Hepatocyte (in vitro differentiated cells): ENCODE results near the gene MACF1. TPM values are rescaled to one million over a fixed set of nuclear protein-coding genes. Genes with fewer than 3 reads are reported as not detected.
A peak's percentile ranks its signal among the peaks of the same experiment; 100 is the strongest.

Experiments
- DNase-seq: peaks from one replicate; pipeline ENCODE4 v3.0.0-alpha.2; 2016; ENCODE audit warnings: low spot score
- H2AFZ ChIP-seq: fragments of 200-600 bp; sonication (generic); 2 replicates; pipeline ENCODE4 v1.6.0; 2016; ENCODE audit warnings: antibody characterized with exemption, mild to moderate bottlenecking
- H3K27ac ChIP-seq: fragments of 200-600 bp; sonication (generic); 2 replicates; pipeline ENCODE4 v1.5.1; 2016; ENCODE audit warnings: mild to moderate bottlenecking
- H3K27me3 ChIP-seq: fragments of 200-600 bp; sonication (generic); 2 replicates; pipeline ENCODE4 v1.6.1; 2016
- H3K36me3 ChIP-seq: fragments of 200-600 bp; sonication (generic); replicated peaks from 2 replicates; pipeline ENCODE4 v1.5.1; 2016; ENCODE audit warnings: low read depth; ENCODE audit not compliant: insufficient read depth
- H3K4me1 ChIP-seq: fragments of 200-600 bp; sonication (generic); 2 replicates; pipeline ENCODE4 v1.5.1; 2016; ENCODE audit warnings: mild to moderate bottlenecking, moderate library complexity; ENCODE audit not compliant: insufficient read depth
- H3K4me2 ChIP-seq: fragments of 200-600 bp; sonication (generic); 2 replicates; pipeline ENCODE4 v1.6.0; 2016
- H3K4me3 ChIP-seq: fragments of 200-600 bp; sonication (generic); 2 replicates; pipeline ENCODE4 v1.5.1; 2016; ENCODE audit warnings: mild to moderate bottlenecking
- H3K79me2 ChIP-seq: fragments of 200-600 bp; sonication (generic); 2 replicates; pipeline ENCODE4 v1.6.0; 2017; ENCODE audit warnings: mild to moderate bottlenecking
- H3K9me2 ChIP-seq: fragments of 200-600 bp; sonication (generic); replicated peaks from 2 replicates; pipeline ENCODE4 v1.6.0; 2017; ENCODE audit warnings: mild to moderate bottlenecking; ENCODE audit not compliant: insufficient read depth
- H3K9me3 ChIP-seq: fragments of 200-600 bp; sonication (generic); 2 replicates; pipeline ENCODE4 v1.5.1; 2016; ENCODE audit warnings: low read depth, mild to moderate bottlenecking
- H4K20me1 ChIP-seq: fragments of 200-600 bp; sonication (generic); 2 replicates; pipeline ENCODE4 v1.6.0; 2016; ENCODE audit warnings: mild to moderate bottlenecking; ENCODE audit not compliant: insufficient read depth, poor library complexity, severe bottlenecking
- CTCF ChIP-seq: fragments of 200-600 bp; sonication (generic); IDR thresholded peaks from 2 replicates; pipeline ENCODE4 v1.5.1; 2016; ENCODE audit warnings: antibody characterized with exemption, mild to moderate bottlenecking; ENCODE audit not compliant: poor library complexity
- EZH2 ChIP-seq: fragments of 200-600 bp; sonication (generic); IDR thresholded peaks from 2 replicates; pipeline ENCODE4 v1.6.1; 2016; ENCODE audit warnings: antibody characterized with exemption, mild to moderate bottlenecking, borderline replicate concordance
- EZH2phosphoT487 ChIP-seq: fragments of 200-600 bp; sonication (generic); IDR thresholded peaks from one replicate; pipeline ENCODE4 v1.6.1; 2018; ENCODE audit warnings: antibody characterized with exemption, mild to moderate bottlenecking, low read depth, moderate library complexity; ENCODE audit not compliant: unreplicated experiment, severe bottlenecking
- WGBS: methylation state at CpG from one replicate; pipeline ENCODE4 v1.1.6; 2016; ENCODE audit warnings: low lambda C conversion rate; ENCODE audit errors: missing lambda C conversion rate; 5-methylcytosine and 5-hydroxymethylcytosine counted together
- polyA plus RNA-seq: library from polyadenylated mRNA; unstranded; fragments of >200 nt; fragmentation: Nextera tagmentation; extraction: Ambion mirVana; gene quantifications from 2 replicates; pipeline ENCODE4 v1.2.1, GENCODE V29; 2016
- total RNA-seq: library from RNA; depleted of rRNA; stranded (reverse); fragments of >200 nt; gene quantifications from 2 replicates; pipeline ENCODE4 v1.2.3, GENCODE V29; 2014

MACF1 gene
- total and polyA plus RNA-seq, 2 experiments from 2014 or later: 47.1 to 136 TPM

- TF ChIP-seq EZH2 (no peak), CTCF (peak; percentile 18), EZH2phosphoT487 (no peak)
- H3K9me2 ChIP-seq: no peaks in the 10 kb centered on the region
- H3K9me3 ChIP-seq: no peaks in the 10 kb centered on the region
- H3K36me3 ChIP-seq: no peaks in the 10 kb centered on the region
- H3K27ac ChIP-seq: peak overlapping the region; percentile 29
- peaks cover 90% of the 10 kb centered on the region for H3K79me2 ChIP-seq
- no peak for DNase-seq
- no peak overlapping the region for H3K4me2 ChIP-seq
- peaks cover 7% of the 10 kb centered on the region for H4K20me1 ChIP-seq
- H3K4me1 ChIP-seq: peaks cover 39% of the 10 kb centered on the region
- no peak overlapping the region for H3K4me3 ChIP-seq
- WGBS: 86% methylated on average over 9 of the region's 9 CpGs
- no peak overlapping the region for H2AFZ ChIP-seq
- no peaks in the 10 kb centered on the region for H3K27me3 ChIP-seq
These were observed 31.1 kb upstream of the MACF1 start for GRCh38 chr1:39173119-39173994.

GRCh38 chr1:39173995-39174380 is 30.5 kb upstream of the MACF1 start:
- Histone ChIP-seq H3K4me2 (no peak overlapping the region), H4K20me1 (peaks cover 4% of the 10 kb centered on the region), H3K79me2 (peaks cover 85% of the 10 kb centered on the region), H3K9me2 (no peaks in the 10 kb centered on the region), H3K4me1 (peaks cover 44% of the 10 kb centered on the region), H3K4me3 (no peak overlapping the region), H2AFZ (no peak overlapping the region), H3K27ac (peak overlapping the region; percentile 29), H3K27me3 (no peaks in the 10 kb centered on the region), H3K36me3 (no peaks in the 10 kb centered on the region), H3K9me3 (no peaks in the 10 kb centered on the region)
- DNase-seq: no peak
- 71% methylated on average over 2 of the region's 2 CpGs for WGBS
- TF ChIP-seq EZH2 (no peak), EZH2phosphoT487 (no peak), CTCF (no peak)

DNA sequence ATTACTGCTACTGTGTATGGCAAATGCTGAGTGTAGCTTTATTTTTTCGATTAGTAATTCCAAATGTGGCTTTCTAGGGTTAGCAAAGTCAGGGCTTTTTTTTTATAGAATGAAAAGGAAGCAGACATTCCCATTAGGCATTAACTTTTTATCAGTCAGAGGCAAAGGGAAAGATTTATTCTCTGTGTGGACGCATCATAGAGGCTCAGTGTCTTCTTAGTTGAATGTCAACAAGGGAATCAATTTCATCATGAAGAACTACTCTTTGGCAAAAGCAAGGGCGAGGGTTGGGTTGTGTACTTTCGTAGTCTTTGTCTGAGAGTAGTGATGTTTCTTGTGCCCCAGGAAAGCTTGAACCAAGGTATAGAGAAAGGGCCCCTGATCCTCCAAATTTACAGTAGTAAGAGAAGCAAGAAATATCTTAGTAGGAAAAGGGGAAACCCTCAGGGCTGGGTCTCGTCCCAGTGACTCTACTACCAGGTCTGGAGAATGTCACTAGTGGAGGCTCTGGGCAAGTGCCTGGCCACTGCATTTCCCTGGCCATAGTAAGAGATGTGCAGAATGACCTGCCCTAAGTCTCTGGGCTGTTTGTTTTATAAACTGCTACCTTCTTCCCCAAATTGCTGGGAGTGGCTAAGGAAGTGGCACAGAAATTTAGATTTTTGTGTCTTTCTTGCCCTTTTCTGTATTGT is 30.0 kb upstream of the MACF1 start:
- Histone ChIP-seq H3K27ac (peak overlapping the region; percentile 29), H3K4me2 (no peak overlapping the region), H3K4me1 (peaks cover 48% of the 10 kb centered on the region)

More for the DNA sequence above, 30.0 kb upstream of the MACF1 start:
- no peaks in the 10 kb centered on the region for H4K20me1 ChIP-seq
- no peaks in the 10 kb centered on the region for H3K36me3 ChIP-seq
- peaks cover 84% of the 10 kb centered on the region for H3K79me2 ChIP-seq
- H3K27me3 ChIP-seq: no peaks in the 10 kb centered on the region
- DNase-seq: no peak
- no peaks in the 10 kb centered on the region for H3K9me2 ChIP-seq
- H3K4me3 ChIP-seq: no peak overlapping the region
- TF ChIP-seq EZH2 (no peak), EZH2phosphoT487 (no peak), CTCF (no peak)
- H3K9me3 ChIP-seq: no peaks in the 10 kb centered on the region
- no peak overlapping the region for H2AFZ ChIP-seq
- WGBS: 64% methylated on average over 5 of the region's 5 CpGs
